HepG2 (cell line): ENCODE results near the gene ARIH2. TPM values are rescaled to one million over a fixed set of nuclear protein-coding genes. Genes with fewer than 3 reads are reported as not detected.

Experiments
- BRCA1 ChIP-seq: sonication (generic); formaldehyde crosslinking; IDR thresholded peaks from 2 replicates; pipeline ENCODE4 v1.4.0; 2020; ENCODE audit warnings: missing genetic modification reagents
- GFI1 ChIP-seq: sonication (generic); formaldehyde crosslinking; IDR thresholded peaks from 2 replicates; pipeline ENCODE4 v1.5.0; 2020; ENCODE audit warnings: missing genetic modification reagents, mild to moderate bottlenecking, borderline replicate concordance
- HCFC1 ChIP-seq: fragments of 150-350 bp; IDR thresholded peaks from 2 replicates; pipeline ENCODE4 v1.6.1; 2014; ENCODE audit warnings: low read depth, low read length
- MLLT10 ChIP-seq: sonication (generic); formaldehyde crosslinking; IDR thresholded peaks from 2 replicates; pipeline ENCODE4 v1.4.0; 2020; ENCODE audit warnings: missing genetic modification reagents
- MLX ChIP-seq: IDR thresholded peaks from 2 replicates; pipeline ENCODE4 v1.6.1; 2016
- NCOR1 ChIP-seq: fragments of 200-600 bp; sonication (generic); IDR thresholded peaks from 2 replicates; pipeline ENCODE4 v1.7.0; 2017; ENCODE audit warnings: antibody characterized with exemption, low read length, borderline replicate concordance
- PHB2 ChIP-seq: fragments of 450-650 bp; IDR thresholded peaks from 2 replicates; pipeline ENCODE4 v1.6.1; 2018; ENCODE audit not compliant: partially characterized antibody
- SALL2 ChIP-seq: sonication (generic); formaldehyde crosslinking; IDR thresholded peaks from 2 replicates; pipeline ENCODE4 v1.8.1; 2023; ENCODE audit warnings: mild to moderate bottlenecking, missing genetic modification reagents, inconsistent platforms
- SIN3A ChIP-seq: IDR thresholded peaks from 2 replicates; pipeline ENCODE4 v1.6.1; 2011; ENCODE audit warnings: low read depth, mild to moderate bottlenecking, control low read depth, low read length, borderline replicate concordance
- ZFX ChIP-seq: sonication (generic); formaldehyde crosslinking; IDR thresholded peaks from 2 replicates; pipeline ENCODE4 v1.4.0; 2020; ENCODE audit warnings: mild to moderate bottlenecking, low read depth, missing genetic modification reagents, moderate library complexity
- ZMAT3 ChIP-seq: sonication (generic); formaldehyde crosslinking; conservative IDR thresholded peaks from 2 replicates; pipeline ENCODE4 v1.7.0; 2021; ENCODE audit warnings: missing genetic modification reagents
- ZNF17 ChIP-seq: sonication (generic); formaldehyde crosslinking; IDR thresholded peaks from 2 replicates; pipeline ENCODE4 v1.5.0; 2020; ENCODE audit warnings: mild to moderate bottlenecking, missing genetic modification reagents
- ZNF44 ChIP-seq: sonication (generic); formaldehyde crosslinking; IDR thresholded peaks from 2 replicates; pipeline ENCODE4 v1.5.1; 2020; ENCODE audit warnings: mild to moderate bottlenecking, missing genetic modification reagents
- ZNF550 ChIP-seq: sonication (generic); formaldehyde crosslinking; IDR thresholded peaks from 2 replicates; pipeline ENCODE4 v1.4.0; 2020; ENCODE audit warnings: mild to moderate bottlenecking, missing genetic modification reagents, borderline replicate concordance
- ZNF709 ChIP-seq: sonication (generic); formaldehyde crosslinking; IDR thresholded peaks from 2 replicates; pipeline ENCODE4 v1.5.0; 2020; ENCODE audit warnings: mild to moderate bottlenecking, missing genetic modification reagents
- ZNF724P ChIP-seq: sonication (generic); formaldehyde crosslinking; IDR thresholded peaks from 2 replicates; pipeline ENCODE4 v1.8.0; 2022; ENCODE audit warnings: missing genetic modification reagents, borderline replicate concordance
- ZNF788 ChIP-seq: sonication (generic); formaldehyde crosslinking; IDR thresholded peaks from 2 replicates; pipeline ENCODE4 v1.5.0; 2020; ENCODE audit warnings: mild to moderate bottlenecking, missing genetic modification reagents, borderline replicate concordance
- ZNF841 ChIP-seq: sonication (generic); formaldehyde crosslinking; IDR thresholded peaks from 2 replicates; pipeline ENCODE4 v1.8.1; 2023; ENCODE audit warnings: missing genetic modification reagents, borderline replicate concordance
- polyA plus RNA-seq, 8 experiments: library from polyadenylated mRNA; depleted of rRNA in 3 of 8; stranded (reverse) in 7 of 8; unstranded in 1 of 8; fragments of >200 nt; fragmentation: Illumina TruSeq in 4 of 8; extraction: Trizol in 4 of 8; gene quantifications; 2 replicates each; pipeline versions ENCODE4 v1.2.1 to v1.2.3, GENCODE V29; 2011 to 2016; ENCODE audit warnings: low read depth in 4 of 8, missing spikeins in 1 of 8, mixed read lengths in 1 of 8; ENCODE audit not compliant: insufficient read depth in 1 of 8
- total RNA-seq, 5 experiments: library from RNA; depleted of rRNA; stranded (reverse); fragments of >200 nt; fragmentation: Illumina TruSeq; extraction: Trizol; gene quantifications; 2 replicates each; pipeline ENCODE4 v1.2.3, GENCODE V29; 2016; ENCODE audit warnings: low read depth in 1 of 5
- TF ChIP-seq, protein P1 (sequence below): sonication (generic); formaldehyde crosslinking; IDR thresholded peaks from 2 replicates; pipeline ENCODE4 v1.5.0; 2020; ENCODE audit warnings: missing genetic modification reagents
- TF ChIP-seq, protein P2 (sequence below): sonication (generic); formaldehyde crosslinking; IDR thresholded peaks from 2 replicates; pipeline ENCODE4 v1.9.0; 2021; ENCODE audit warnings: mild to moderate bottlenecking, missing genetic modification reagents
- TF ChIP-seq, protein P3 (sequence below): IDR thresholded peaks from 2 replicates; pipeline ENCODE4 v1.6.1; 2016; ENCODE audit warnings: low read depth, control low read depth

The ARIH2 gene
- total and polyA plus RNA-seq, 2 of the 13 experiments (the other 11 are each of a cell fraction or from before 2014, with no cell fraction given): 64.8 to 83.3 TPM

DNA sequence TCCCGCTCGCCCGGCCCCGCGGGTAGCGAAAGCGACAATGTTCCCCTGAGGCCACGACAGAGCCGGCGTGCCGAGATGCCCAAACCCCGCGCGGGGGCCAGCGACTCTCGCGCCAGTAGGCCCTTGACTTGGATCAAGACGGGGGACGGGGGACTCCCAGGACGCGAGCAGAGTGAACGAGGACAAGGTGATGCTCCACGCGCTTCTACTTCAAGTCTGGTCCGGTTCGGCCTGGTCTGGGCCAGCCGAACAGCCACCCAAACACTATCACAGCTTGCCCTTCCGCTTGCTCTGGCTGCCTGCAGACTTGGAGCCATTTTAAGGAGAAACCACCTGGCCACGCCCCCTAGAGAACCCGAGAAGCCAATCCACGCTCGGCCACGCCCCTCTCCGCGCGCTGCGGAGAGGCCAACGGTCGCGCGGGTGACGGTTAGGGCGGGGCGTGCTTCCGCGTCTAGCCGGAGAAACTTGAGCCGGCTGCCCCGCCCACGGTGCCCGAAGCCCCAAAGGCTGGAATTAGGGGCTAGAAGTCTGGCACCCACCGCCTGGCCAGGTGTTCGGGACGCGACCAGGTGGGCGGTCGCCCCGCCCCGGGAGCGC is 102.7 kb downstream of the ARIH2 start (continued):
- TF ChIP-seq ZNF788 (CRISPR knock-in tag) (no peak), NCOR1 (no peak), HCFC1 (no peak), MLLT10 (CRISPR knock-in tag) (no peak), ZFX (CRISPR knock-in tag) (peak; percentile 99), ZNF44 (CRISPR knock-in tag) (no peak), ZNF17 (CRISPR knock-in tag) (no peak), ZNF841 (no peak), PHB2 (no peak), ZNF709 (CRISPR knock-in tag) (no peak; the same call in none of the 2 replicates), MLX (CRISPR knock-in tag) (no peak; the same call in 1 of the 2 replicates), ZNF724P (peak; percentile 89; the same call in 1 of the 2 replicates), ZMAT3 (no peak; the same call in 1 of the 2 replicates), GFI1 (CRISPR knock-in tag) (no peak), SALL2 (peak; percentile 85), BRCA1 (peak; percentile 18; the same call in 1 of the 2 replicates), ZNF550 (CRISPR knock-in tag) (no peak), SIN3A (peak; percentile 95)
- TF ChIP-seq, protein P1, sequence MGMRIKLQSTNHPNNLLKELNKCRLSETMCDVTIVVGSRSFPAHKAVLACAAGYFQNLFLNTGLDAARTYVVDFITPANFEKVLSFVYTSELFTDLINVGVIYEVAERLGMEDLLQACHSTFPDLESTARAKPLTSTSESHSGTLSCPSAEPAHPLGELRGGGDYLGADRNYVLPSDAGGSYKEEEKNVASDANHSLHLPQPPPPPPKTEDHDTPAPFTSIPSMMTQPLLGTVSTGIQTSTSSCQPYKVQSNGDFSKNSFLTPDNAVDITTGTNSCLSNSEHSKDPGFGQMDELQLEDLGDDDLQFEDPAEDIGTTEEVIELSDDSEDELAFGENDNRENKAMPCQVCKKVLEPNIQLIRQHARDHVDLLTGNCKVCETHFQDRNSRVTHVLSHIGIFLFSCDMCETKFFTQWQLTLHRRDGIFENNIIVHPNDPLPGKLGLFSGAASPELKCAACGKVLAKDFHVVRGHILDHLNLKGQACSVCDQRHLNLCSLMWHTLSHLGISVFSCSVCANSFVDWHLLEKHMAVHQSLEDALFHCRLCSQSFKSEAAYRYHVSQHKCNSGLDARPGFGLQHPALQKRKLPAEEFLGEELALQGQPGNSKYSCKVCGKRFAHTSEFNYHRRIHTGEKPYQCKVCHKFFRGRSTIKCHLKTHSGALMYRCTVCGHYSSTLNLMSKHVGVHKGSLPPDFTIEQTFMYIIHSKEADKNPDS (CRISPR knock-in tag): no peak
- TF ChIP-seq, protein P2, sequence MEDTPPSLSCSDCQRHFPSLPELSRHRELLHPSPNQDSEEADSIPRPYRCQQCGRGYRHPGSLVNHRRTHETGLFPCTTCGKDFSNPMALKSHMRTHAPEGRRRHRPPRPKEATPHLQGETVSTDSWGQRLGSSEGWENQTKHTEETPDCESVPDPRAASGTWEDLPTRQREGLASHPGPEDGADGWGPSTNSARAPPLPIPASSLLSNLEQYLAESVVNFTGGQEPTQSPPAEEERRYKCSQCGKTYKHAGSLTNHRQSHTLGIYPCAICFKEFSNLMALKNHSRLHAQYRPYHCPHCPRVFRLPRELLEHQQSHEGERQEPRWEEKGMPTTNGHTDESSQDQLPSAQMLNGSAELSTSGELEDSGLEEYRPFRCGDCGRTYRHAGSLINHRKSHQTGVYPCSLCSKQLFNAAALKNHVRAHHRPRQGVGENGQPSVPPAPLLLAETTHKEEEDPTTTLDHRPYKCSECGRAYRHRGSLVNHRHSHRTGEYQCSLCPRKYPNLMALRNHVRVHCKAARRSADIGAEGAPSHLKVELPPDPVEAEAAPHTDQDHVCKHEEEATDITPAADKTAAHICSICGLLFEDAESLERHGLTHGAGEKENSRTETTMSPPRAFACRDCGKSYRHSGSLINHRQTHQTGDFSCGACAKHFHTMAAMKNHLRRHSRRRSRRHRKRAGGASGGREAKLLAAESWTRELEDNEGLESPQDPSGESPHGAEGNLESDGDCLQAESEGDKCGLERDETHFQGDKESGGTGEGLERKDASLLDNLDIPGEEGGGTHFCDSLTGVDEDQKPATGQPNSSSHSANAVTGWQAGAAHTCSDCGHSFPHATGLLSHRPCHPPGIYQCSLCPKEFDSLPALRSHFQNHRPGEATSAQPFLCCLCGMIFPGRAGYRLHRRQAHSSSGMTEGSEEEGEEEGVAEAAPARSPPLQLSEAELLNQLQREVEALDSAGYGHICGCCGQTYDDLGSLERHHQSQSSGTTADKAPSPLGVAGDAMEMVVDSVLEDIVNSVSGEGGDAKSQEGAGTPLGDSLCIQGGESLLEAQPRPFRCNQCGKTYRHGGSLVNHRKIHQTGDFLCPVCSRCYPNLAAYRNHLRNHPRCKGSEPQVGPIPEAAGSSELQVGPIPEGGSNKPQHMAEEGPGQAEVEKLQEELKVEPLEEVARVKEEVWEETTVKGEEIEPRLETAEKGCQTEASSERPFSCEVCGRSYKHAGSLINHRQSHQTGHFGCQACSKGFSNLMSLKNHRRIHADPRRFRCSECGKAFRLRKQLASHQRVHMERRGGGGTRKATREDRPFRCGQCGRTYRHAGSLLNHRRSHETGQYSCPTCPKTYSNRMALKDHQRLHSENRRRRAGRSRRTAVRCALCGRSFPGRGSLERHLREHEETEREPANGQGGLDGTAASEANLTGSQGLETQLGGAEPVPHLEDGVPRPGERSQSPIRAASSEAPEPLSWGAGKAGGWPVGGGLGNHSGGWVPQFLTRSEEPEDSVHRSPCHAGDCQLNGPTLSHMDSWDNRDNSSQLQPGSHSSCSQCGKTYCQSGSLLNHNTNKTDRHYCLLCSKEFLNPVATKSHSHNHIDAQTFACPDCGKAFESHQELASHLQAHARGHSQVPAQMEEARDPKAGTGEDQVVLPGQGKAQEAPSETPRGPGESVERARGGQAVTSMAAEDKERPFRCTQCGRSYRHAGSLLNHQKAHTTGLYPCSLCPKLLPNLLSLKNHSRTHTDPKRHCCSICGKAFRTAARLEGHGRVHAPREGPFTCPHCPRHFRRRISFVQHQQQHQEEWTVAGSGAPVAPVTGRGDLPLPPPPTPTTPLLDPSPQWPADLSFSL (CRISPR knock-in tag): no peak
- TF ChIP-seq, protein P3, sequence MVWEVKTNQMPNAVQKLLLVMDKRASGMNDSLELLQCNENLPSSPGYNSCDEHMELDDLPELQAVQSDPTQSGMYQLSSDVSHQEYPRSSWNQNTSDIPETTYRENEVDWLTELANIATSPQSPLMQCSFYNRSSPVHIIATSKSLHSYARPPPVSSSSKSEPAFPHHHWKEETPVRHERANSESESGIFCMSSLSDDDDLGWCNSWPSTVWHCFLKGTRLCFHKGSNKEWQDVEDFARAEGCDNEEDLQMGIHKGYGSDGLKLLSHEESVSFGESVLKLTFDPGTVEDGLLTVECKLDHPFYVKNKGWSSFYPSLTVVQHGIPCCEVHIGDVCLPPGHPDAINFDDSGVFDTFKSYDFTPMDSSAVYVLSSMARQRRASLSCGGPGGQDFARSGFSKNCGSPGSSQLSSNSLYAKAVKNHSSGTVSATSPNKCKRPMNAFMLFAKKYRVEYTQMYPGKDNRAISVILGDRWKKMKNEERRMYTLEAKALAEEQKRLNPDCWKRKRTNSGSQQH (CRISPR knock-in tag): no peak
